ENCODE data around the gene NPVF.

DNA sequence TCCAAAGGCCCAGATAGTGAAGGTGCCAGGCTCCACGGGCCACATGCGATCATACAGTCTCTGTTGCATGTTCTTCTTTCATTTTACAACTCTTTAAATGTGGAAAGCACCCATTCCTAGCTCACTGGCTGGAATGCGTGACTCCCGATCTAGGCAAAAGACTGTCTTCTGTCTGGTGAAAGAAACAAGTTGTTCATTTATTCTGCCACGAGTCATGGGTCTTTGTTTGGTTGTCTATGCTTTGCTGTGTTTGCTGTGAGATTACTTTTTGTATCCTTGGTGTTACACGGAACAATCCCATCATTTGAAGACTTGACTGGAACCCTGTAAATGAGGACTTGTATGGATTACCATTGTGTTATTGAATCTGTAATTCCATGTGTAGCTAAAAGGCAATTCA, 41.9 kb downstream of the NPVF start:
- TF ChIP-seq, protein P1, sequence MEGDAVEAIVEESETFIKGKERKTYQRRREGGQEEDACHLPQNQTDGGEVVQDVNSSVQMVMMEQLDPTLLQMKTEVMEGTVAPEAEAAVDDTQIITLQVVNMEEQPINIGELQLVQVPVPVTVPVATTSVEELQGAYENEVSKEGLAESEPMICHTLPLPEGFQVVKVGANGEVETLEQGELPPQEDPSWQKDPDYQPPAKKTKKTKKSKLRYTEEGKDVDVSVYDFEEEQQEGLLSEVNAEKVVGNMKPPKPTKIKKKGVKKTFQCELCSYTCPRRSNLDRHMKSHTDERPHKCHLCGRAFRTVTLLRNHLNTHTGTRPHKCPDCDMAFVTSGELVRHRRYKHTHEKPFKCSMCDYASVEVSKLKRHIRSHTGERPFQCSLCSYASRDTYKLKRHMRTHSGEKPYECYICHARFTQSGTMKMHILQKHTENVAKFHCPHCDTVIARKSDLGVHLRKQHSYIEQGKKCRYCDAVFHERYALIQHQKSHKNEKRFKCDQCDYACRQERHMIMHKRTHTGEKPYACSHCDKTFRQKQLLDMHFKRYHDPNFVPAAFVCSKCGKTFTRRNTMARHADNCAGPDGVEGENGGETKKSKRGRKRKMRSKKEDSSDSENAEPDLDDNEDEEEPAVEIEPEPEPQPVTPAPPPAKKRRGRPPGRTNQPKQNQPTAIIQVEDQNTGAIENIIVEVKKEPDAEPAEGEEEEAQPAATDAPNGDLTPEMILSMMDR (IDR thresholded peaks at IDR 0.05): no peak
- TF ChIP-seq ZFX (IDR thresholded peaks at IDR 0.05; ENCODE audit: borderline replicate concordance): no peak
